ENCODE measurements around the gene GTF3C6.

The GTF3C6 gene

DNA sequence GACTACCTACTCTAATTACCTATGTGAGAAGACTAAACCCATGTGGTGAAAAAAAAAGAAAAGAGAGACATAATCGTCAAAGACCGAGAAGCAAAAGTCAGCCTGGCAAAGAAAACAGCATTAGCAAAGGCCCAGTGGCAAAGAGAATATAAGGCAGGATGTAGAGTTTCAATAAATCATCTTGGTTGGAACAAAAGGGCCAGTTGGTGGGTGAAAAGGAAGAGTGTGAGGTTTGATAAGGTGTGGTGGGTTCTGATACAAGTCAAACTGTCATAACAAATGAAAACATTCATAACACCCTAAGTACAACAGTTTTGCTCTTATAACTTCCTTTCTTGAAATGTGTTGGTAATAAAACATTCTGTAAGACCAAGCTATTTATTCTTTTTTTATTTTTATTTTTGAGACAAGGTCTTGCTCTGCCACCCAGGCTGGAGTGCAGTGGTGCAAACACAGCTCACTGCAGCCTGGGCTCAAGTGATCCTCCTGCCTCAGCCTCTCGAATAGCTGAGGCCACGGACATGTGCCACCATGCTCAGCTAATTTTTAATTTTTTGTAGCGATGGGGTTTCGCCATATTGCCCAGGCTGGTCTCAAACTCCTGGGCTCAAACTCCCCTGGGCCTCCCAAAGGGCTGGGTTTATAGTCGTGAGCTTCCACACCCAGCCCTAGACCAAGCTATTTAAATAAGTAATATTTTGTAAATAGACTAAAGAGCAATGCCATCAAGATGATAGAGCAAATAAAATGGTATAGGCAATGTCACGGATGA is 18.9 kb upstream of the GTF3C6 start:
- Histone ChIP-seq H3K4me1 (ENCODE audit: low read length) (no peaks in the 10 kb centered on the region), H3K36me3 (replicated peaks; ENCODE audit: insufficient read depth, low read length) (no peaks in the 10 kb centered on the region), H3K4me3 (ENCODE audit: low read length) (no peak overlapping the region), H3K27ac (ENCODE audit: low read length) (no peak overlapping the region), H3K9me3 (replicated peaks; ENCODE audit: insufficient read depth, low read length) (no peaks in the 10 kb centered on the region), H3K9me2 (replicated peaks; ENCODE audit: insufficient read depth, low read length) (no peaks in the 10 kb centered on the region), H3K27me3 (replicated peaks; ENCODE audit: insufficient read depth, low read length) (no peaks in the 10 kb centered on the region), H3K79me2 (ENCODE audit: low read length) (no peaks in the 10 kb centered on the region), H3F3A (ENCODE audit: insufficient read depth, low read length) (no peaks in the 10 kb centered on the region), H2AFZ (ENCODE audit: low read length) (no peak overlapping the region), H4K20me1 (ENCODE audit: insufficient read depth, low read length) (no peaks in the 10 kb centered on the region), H3K9ac (ENCODE audit: low read length) (no peak overlapping the region), H3K4me2 (ENCODE audit: low read depth, low read length) (no peak overlapping the region)
- no peak for DNase-seq
- no peak for TF ChIP-seq EZH2phosphoT487 (IDR thresholded peaks at IDR 0.05; ENCODE audit: low read length)
- TF ChIP-seq EZH2 (optimal IDR thresholded peaks at IDR 0.05; ENCODE audit: low read depth, low read length), result no peak
- TF ChIP-seq, protein P1, sequence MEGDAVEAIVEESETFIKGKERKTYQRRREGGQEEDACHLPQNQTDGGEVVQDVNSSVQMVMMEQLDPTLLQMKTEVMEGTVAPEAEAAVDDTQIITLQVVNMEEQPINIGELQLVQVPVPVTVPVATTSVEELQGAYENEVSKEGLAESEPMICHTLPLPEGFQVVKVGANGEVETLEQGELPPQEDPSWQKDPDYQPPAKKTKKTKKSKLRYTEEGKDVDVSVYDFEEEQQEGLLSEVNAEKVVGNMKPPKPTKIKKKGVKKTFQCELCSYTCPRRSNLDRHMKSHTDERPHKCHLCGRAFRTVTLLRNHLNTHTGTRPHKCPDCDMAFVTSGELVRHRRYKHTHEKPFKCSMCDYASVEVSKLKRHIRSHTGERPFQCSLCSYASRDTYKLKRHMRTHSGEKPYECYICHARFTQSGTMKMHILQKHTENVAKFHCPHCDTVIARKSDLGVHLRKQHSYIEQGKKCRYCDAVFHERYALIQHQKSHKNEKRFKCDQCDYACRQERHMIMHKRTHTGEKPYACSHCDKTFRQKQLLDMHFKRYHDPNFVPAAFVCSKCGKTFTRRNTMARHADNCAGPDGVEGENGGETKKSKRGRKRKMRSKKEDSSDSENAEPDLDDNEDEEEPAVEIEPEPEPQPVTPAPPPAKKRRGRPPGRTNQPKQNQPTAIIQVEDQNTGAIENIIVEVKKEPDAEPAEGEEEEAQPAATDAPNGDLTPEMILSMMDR (IDR thresholded peaks at IDR 0.05; ENCODE audit: low read length), result no peak

- TF ChIP-seq, protein P1 (IDR thresholded peaks at IDR 0.05; ENCODE audit: low read length), result no peak
- TF ChIP-seq EZH2phosphoT487 (IDR thresholded peaks at IDR 0.05; ENCODE audit: low read length), result no peak
- TF ChIP-seq EZH2 (optimal IDR thresholded peaks at IDR 0.05; ENCODE audit: low read depth, low read length), result no peak
- Histone ChIP-seq H3K4me3 (ENCODE audit: low read length) (no peak overlapping the region), H3F3A (ENCODE audit: insufficient read depth, low read length) (no peaks in the 10 kb centered on the region), H3K79me2 (ENCODE audit: low read length) (no peaks in the 10 kb centered on the region), H3K9ac (ENCODE audit: low read length) (no peak overlapping the region), H4K20me1 (ENCODE audit: insufficient read depth, low read length) (no peaks in the 10 kb centered on the region), H3K36me3 (replicated peaks; ENCODE audit: insufficient read depth, low read length) (no peaks in the 10 kb centered on the region), H3K4me2 (ENCODE audit: low read depth, low read length) (no peak overlapping the region), H3K27me3 (replicated peaks; ENCODE audit: insufficient read depth, low read length) (no peaks in the 10 kb centered on the region), H2AFZ (ENCODE audit: low read length) (no peak overlapping the region), H3K9me2 (replicated peaks; ENCODE audit: insufficient read depth, low read length) (no peaks in the 10 kb centered on the region), H3K9me3 (replicated peaks; ENCODE audit: insufficient read depth, low read length) (no peaks in the 10 kb centered on the region), H3K27ac (ENCODE audit: low read length) (no peak overlapping the region), H3K4me1 (ENCODE audit: low read length) (no peaks in the 10 kb centered on the region)
- DNase-seq, result no peak
Observed at GRCh38 chr6:110944681-110945151, 13.8 kb upstream of the GTF3C6 start.

GRCh38 chr6:110946498-110946897 is 12.0 kb upstream of the GTF3C6 start:
- Histone ChIP-seq H3F3A (ENCODE audit: insufficient read depth, low read length) (no peaks in the 10 kb centered on the region), H3K4me2 (ENCODE audit: low read depth, low read length) (no peak overlapping the region)

More at GRCh38 chr6:110946498-110946897, 12.0 kb upstream of the GTF3C6 start:
- H3K9me3 ChIP-seq (replicated peaks; ENCODE audit: insufficient read depth, low read length), result no peaks in the 10 kb centered on the region
- no peaks in the 10 kb centered on the region for H4K20me1 ChIP-seq (ENCODE audit: insufficient read depth, low read length)
- no peak overlapping the region for H3K9ac ChIP-seq (ENCODE audit: low read length)
- H3K79me2 ChIP-seq (ENCODE audit: low read length), result no peaks in the 10 kb centered on the region
- no peaks in the 10 kb centered on the region for H3K9me2 ChIP-seq (replicated peaks; ENCODE audit: insufficient read depth, low read length)
- no peak overlapping the region for H3K27ac ChIP-seq (ENCODE audit: low read length)
- no peaks in the 10 kb centered on the region for H3K27me3 ChIP-seq (replicated peaks; ENCODE audit: insufficient read depth, low read length)
- no peak for DNase-seq
- no peaks in the 10 kb centered on the region for H3K4me1 ChIP-seq (ENCODE audit: low read length)
- no peak overlapping the region for H3K4me3 ChIP-seq (ENCODE audit: low read length)
- no peaks in the 10 kb centered on the region for H3K36me3 ChIP-seq (replicated peaks; ENCODE audit: insufficient read depth, low read length)
- TF ChIP-seq, protein P1 (IDR thresholded peaks at IDR 0.05; ENCODE audit: low read length), result no peak
- TF ChIP-seq EZH2phosphoT487 (IDR thresholded peaks at IDR 0.05; ENCODE audit: low read length) (no peak), EZH2 (optimal IDR thresholded peaks at IDR 0.05; ENCODE audit: low read depth, low read length) (no peak)
- no peak overlapping the region for H2AFZ ChIP-seq (ENCODE audit: low read length)
